B cell (primary cell): Measurements from ENCODE around the gene FYN.

ENCODE experiments used
- EZH2 ChIP-seq: IDR thresholded peaks from 2 replicates; pipeline ENCODE4 v1.6.1; 2012; ENCODE audit warnings: borderline replicate concordance, low read depth, mild to moderate bottlenecking, moderate library complexity, low read length; ENCODE audit not compliant: insufficient read depth, poor library complexity, severe bottlenecking
- TF ChIP-seq, protein P1 (sequence below): fragments of 200-600 bp; IDR thresholded peaks from one replicate; pipeline ENCODE4 v1.8.0; 2022; ENCODE audit warnings: antibody characterized with exemption, mild to moderate bottlenecking

DNA sequence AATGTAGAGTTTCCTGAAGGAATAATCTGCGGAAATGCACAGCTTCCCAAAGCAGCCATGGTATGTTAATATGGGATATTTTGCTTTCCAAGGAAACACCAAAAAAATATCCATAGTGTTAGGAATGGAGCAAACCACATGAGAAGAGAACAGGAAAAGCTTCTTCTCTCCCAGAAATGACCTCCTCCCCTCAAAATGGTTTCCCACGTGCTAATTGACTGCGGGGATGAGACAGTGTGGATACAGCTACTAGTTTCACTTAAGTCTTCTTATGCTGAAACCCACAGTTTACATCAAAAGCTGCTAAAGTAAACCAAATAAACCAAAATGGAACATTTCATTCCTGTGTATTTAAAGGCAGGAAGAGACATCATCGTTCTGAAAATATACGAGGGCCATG, 69.4 kb downstream of the FYN start:
- TF ChIP-seq, protein P1, sequence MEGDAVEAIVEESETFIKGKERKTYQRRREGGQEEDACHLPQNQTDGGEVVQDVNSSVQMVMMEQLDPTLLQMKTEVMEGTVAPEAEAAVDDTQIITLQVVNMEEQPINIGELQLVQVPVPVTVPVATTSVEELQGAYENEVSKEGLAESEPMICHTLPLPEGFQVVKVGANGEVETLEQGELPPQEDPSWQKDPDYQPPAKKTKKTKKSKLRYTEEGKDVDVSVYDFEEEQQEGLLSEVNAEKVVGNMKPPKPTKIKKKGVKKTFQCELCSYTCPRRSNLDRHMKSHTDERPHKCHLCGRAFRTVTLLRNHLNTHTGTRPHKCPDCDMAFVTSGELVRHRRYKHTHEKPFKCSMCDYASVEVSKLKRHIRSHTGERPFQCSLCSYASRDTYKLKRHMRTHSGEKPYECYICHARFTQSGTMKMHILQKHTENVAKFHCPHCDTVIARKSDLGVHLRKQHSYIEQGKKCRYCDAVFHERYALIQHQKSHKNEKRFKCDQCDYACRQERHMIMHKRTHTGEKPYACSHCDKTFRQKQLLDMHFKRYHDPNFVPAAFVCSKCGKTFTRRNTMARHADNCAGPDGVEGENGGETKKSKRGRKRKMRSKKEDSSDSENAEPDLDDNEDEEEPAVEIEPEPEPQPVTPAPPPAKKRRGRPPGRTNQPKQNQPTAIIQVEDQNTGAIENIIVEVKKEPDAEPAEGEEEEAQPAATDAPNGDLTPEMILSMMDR = no peak
- TF ChIP-seq EZH2 = no peak
